Measurements from ENCODE around the gene MED27.

MED27 gene

GRCh38 chr9:132124800-132125199 is 45.1 kb upstream of the MED27 start:
- no peak for DNase-seq (ENCODE audit: low read depth, low spot score)
- CTCF ChIA-PET, result interaction anchor here (1.7 kb wide), 1 partner anchor 112 kb away, joined by 5 read pairs; no protein-coding TSS in a partner anchor
- TF ChIP-seq, protein P1, sequence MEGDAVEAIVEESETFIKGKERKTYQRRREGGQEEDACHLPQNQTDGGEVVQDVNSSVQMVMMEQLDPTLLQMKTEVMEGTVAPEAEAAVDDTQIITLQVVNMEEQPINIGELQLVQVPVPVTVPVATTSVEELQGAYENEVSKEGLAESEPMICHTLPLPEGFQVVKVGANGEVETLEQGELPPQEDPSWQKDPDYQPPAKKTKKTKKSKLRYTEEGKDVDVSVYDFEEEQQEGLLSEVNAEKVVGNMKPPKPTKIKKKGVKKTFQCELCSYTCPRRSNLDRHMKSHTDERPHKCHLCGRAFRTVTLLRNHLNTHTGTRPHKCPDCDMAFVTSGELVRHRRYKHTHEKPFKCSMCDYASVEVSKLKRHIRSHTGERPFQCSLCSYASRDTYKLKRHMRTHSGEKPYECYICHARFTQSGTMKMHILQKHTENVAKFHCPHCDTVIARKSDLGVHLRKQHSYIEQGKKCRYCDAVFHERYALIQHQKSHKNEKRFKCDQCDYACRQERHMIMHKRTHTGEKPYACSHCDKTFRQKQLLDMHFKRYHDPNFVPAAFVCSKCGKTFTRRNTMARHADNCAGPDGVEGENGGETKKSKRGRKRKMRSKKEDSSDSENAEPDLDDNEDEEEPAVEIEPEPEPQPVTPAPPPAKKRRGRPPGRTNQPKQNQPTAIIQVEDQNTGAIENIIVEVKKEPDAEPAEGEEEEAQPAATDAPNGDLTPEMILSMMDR (IDR thresholded peaks at IDR 0.05; ENCODE audit: insufficient read depth, low read length, missing control alignments), result no peak
- no peak overlapping the region for H3K4me3 ChIP-seq (ENCODE audit: low read depth, low read length)
- POLR2A ChIA-PET, result no interaction called here

GRCh38 chr9:132121021-132121420 is 41.4 kb upstream of the MED27 start:
- CTCF ChIA-PET, result no interaction called here
- DNase-seq (ENCODE audit: low read depth, low spot score), result no peak
- TF ChIP-seq, protein P1 (IDR thresholded peaks at IDR 0.05; ENCODE audit: insufficient read depth, low read length, missing control alignments), result no peak
- no peak overlapping the region for H3K4me3 ChIP-seq (ENCODE audit: low read depth, low read length)
- POLR2A ChIA-PET, result no interaction called here

DNA sequence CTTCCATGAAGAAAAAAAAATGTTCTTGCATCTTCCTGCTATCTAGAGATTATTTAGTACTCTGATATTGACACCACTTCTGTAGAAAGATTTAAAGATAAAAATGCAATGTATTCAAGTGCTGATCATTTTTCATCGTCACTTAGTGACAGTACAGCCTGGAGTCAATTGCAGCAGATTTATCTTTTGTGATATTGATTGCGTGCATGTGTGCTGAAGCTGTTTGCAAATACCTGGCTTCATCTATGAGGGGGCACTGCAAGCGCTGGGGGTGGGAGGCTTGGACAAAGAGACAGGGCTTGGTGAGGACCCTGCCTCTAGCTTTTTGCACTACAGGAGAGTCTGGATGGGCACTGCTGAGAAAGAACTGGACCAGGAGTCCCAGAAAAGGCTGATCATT is 38.0 kb upstream of the MED27 start:
- POLR2A ChIA-PET, result no interaction called here
- no peak for DNase-seq (ENCODE audit: low read depth, low spot score)
- H3K4me3 ChIP-seq (ENCODE audit: low read depth, low read length), result no peak overlapping the region
- CTCF ChIA-PET, result interaction anchor here (1.1 kb wide), 1 partner anchor 54 kb away, joined by 3 read pairs; no protein-coding TSS in a partner anchor
- TF ChIP-seq, protein P1 (IDR thresholded peaks at IDR 0.05; ENCODE audit: insufficient read depth, low read length, missing control alignments), result no peak

DNA sequence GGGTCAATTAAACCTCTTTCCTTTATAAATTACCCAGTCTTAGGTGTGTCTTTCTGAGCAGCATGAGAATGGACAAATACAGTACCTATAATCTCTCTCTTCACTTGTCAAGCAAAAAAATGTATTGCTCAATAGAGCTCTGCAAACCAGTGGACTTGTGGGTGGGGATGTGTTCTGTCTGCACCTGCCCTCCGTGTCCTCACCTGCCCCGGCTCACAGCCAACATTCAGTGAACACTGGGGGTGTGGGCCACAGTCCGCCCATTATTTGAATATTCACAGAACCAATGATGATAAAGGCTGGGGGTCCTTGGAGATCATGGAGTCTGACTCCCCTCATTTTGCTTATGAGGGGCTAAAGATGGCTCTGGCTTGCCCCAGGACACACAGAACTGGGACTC is 36.9 kb upstream of the MED27 start:
- H3K4me3 ChIP-seq (ENCODE audit: low read depth, low read length), result no peak overlapping the region
- ChIA-PET POLR2A (no interaction called here), CTCF (no interaction called here)
- TF ChIP-seq, protein P1 (IDR thresholded peaks at IDR 0.05; ENCODE audit: insufficient read depth, low read length, missing control alignments), result no peak
- no peak for DNase-seq (ENCODE audit: low read depth, low spot score)

DNA sequence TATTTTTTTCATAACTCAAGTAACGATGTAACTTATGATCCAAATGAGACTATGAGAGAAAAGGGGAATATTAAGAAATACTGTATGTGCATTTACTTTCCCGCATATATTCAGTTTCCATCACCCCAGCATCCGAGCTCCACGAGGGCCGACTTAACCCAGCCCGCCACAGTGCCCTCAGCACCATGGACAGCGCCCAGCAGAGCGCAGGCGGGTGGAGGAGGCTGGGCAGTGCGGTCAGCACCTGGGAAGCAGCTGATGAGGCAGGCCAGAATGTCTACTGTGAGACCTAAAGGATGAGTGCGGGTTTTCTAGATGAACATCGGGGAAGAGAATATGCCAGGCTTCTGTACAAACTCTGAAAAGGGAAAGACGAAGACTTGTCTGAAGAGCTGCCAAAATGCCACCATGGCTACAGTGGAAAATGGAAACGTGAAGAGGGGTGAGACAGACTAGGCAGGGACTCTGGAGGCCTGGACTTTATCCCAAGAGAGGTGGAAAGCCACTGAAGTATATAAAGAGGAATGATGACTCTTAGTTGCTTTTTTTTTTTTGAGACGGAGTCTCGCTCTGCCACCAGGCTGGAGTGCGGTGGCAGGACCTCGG is 34.5 kb upstream of the MED27 start:
- ChIA-PET CTCF (interaction anchor here (0.8 kb wide), 1 partner anchor 122 kb away, joined by 4 read pairs; no protein-coding TSS in a partner anchor), POLR2A (no interaction called here)
- no peak overlapping the region for H3K4me3 ChIP-seq (ENCODE audit: low read depth, low read length)
- TF ChIP-seq, protein P1 (IDR thresholded peaks at IDR 0.05; ENCODE audit: insufficient read depth, low read length, missing control alignments), result no peak
- DNase-seq (ENCODE audit: low read depth, low spot score), result no peak

- no peak for DNase-seq (ENCODE audit: low read depth, low spot score)
- TF ChIP-seq, protein P1 (IDR thresholded peaks at IDR 0.05; ENCODE audit: insufficient read depth, low read length, missing control alignments), result no peak
- CTCF ChIA-PET, result no interaction called here
- H3K4me3 ChIP-seq (ENCODE audit: low read depth, low read length), result no peak overlapping the region
- POLR2A ChIA-PET, result interaction anchor here (0.6 kb wide), 1 partner anchor 90 kb away, joined by 3 read pairs; no protein-coding TSS in a partner anchor
Measured at GRCh38 chr9:132109291-132109690, 29.6 kb upstream of the MED27 start.

All from AG04449 (cell line).